ENCODE measurements around the gene DHX34.
A peak's percentile ranks its signal among the peaks of the same experiment; 100 is the strongest.

GRCh38 chr19:47391510-47392223 is 42.6 kb downstream of the DHX34 start:
- peak; percentile 48 to 87 (median 68) for TF ChIP-seq CTCF (IDR thresholded peaks at IDR 0.05)
- TF ChIP-seq POLR2A (IDR thresholded peaks at IDR 0.05): no peak

All from sigmoid colon (tissue), 3 donors.